ENCODE results near the gene PARP11.

Gene PARP11

GRCh38 chr12:3770891-3771290 is 102.3 kb downstream of the PARP11 start:
- no peak for DNase-seq (ENCODE audit: low read depth, low spot score)

GRCh38 chr12:3768911-3769447 is 104.2 kb downstream of the PARP11 start:
- no peak for DNase-seq (ENCODE audit: low read depth, low spot score)

GRCh38 chr12:3761116-3761735 is 112.0 kb downstream of the PARP11 start:
- DNase-seq (ENCODE audit: low read depth, low spot score): no peak

- no peak for DNase-seq (ENCODE audit: low read depth, low spot score)
These were observed 113.3 kb downstream of the PARP11 start for GRCh38 chr12:3759878-3760277.
